Fibroblast of skin of left quadriceps (primary cell): ENCODE measurements around the gene NAV2.
A peak's percentile ranks its signal among the peaks of the same experiment; 100 is the strongest.
"Not testable (repeated sequence)": the region's sequence is repeated elsewhere in the genome, so short reads cannot be mapped to it uniquely, and the experiment has no call there.

Source experiments
- DNase-seq, 2 experiments: peaks; one replicate each; pipeline ENCODE4 v3.0.0-alpha.2; 2013; ENCODE audit warnings: low read depth in 2 of 2

Gene NAV2

GRCh38 chr11:19923626-19924025 lies 211.0 kb downstream of the NAV2 start:
- DNase-seq: no peak

- DNase-seq: no peak
Observed at GRCh38 chr11:19924311-19924710, 211.7 kb downstream of the NAV2 start.

DNA sequence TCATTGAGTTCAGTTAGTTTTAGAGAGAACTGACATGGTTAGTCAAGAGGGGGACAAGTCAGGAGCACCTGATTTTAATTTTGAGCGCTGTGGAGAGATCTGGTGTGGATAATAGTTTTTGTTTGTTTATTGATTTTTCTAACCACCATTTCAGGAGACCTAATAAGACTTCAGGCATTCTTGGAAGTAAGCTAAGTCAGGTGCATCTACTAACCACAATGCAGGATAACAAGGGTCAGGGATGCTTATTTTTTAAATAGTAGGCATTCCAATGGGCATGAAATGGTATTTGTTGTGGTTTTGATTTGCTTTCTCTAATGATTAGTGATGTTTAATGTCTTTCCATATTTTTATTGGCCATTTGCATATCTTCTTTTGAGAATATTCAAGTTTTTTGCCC lies 212.1 kb downstream of the NAV2 start:
- DNase-seq: no peak

GRCh38 chr11:19927403-19927802 lies 214.8 kb downstream of the NAV2 start:
- not testable (repeated sequence) for DNase-seq

DNA sequence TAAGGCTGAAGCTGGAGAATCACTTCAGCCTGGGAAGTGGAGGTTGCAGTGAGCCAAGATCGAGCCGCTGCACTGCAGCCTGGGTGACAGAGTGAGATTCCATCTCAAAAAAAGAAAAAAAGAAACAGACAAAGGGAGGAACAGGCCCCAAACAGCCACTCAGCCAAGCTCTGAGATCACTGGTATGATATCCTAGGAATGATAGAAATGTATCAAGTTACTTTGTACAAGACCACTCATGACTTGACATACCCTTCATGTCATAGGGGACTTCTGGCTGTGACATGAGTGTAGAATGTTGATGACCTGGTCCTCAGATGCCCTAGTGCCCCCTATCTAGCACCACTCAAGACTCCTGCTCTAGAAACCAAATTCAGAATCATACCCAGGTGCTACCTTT lies 216.5 kb downstream of the NAV2 start:
- no peak for DNase-seq

DNA sequence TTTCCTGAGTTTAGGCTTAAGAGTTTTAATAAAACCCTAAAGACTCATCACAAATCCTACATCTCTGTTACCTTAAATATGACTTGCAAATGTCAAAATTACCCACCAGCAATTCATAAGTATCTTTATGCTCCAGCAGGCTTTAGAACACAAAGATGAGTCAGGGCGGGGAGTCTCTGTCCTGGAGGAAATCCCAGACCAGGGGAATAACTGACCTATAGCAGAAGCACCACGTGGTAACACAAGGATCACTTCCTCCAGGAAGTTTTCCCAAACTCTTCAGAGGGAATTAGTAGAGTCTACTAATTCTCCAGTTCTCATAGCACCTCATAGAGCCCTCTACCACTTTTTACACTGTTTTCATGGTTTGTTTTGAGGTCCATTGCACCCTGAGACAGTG lies 217.0 kb downstream of the NAV2 start:
- DNase-seq: no peak

- peak; percentile 78 to 81 for DNase-seq
Observed at GRCh38 chr11:19931141-19931770, 218.6 kb downstream of the NAV2 start.

GRCh38 chr11:19931771-19932369 lies 219.2 kb downstream of the NAV2 start:
- no peak for DNase-seq

DNA sequence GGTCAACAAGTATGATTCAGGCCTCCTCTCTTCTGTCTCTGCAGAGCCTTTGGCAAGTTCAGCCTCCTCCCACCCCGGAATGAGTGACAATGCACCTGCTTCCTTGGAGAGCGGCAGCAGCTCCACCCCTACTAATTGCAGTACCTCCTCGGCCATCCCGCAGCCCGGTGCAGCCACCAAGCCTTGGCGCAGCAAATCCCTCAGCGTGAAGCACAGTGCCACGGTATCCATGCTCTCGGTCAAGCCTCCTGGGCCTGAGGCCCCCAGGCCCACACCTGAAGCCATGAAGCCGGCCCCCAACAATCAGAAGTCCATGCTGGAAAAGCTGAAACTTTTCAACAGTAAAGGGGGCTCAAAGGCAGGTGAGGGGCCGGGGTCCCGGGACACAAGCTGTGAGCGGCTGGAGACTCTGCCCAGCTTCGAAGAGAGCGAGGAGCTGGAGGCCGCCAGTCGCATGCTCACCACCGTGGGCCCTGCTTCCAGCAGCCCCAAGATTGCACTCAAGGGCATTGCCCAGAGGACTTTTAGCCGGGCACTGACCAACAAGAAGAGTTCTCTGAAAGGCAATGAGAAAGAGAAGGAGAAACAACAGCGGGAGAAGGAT lies 220.6 kb downstream of the NAV2 start:
- DNase-seq: no peak

- no peak for DNase-seq
Observed at GRCh38 chr11:19933801-19934488, 221.3 kb downstream of the NAV2 start.

GRCh38 chr11:19934828-19935259 lies 222.2 kb downstream of the NAV2 start:
- DNase-seq: no peak

- DNase-seq: peak; percentile 57 to 65
Observed at GRCh38 chr11:19935507-19935906, 222.9 kb downstream of the NAV2 start.

- no peak for DNase-seq
Observed at GRCh38 chr11:19936461-19936860, 223.8 kb downstream of the NAV2 start.

DNA sequence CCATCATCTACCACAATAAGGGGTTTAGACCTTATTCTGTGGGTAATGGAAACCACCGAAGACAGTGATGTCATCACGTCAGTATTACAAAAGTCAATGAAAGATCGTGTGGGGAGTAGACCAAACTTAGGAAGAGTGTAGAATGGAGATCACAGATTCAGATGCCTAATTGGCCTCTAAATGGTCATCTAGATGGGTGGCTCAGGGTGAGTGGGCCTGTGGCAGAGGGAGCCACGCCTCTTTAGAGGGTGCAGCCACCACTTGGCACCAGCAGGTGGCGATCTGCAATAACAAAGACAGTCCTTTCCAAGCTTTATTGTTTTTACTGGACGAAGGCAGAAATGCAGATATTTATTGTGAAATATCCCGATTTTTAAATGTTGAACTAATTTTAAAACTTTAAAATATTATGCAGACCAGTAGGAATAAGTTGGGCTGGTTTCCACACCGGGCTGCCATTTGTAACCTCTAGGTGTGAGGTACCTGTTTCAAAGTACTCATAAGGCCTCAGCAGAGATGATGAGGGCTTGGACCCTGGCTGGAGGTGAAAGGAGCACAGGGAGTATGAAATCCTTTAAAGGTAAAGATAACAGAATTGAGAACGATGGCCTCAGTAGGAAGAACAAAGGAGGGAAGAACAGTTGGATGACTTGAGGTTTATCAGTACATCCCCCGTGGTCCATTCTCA lies 225.7 kb downstream of the NAV2 start:
- no peak for DNase-seq

DNA sequence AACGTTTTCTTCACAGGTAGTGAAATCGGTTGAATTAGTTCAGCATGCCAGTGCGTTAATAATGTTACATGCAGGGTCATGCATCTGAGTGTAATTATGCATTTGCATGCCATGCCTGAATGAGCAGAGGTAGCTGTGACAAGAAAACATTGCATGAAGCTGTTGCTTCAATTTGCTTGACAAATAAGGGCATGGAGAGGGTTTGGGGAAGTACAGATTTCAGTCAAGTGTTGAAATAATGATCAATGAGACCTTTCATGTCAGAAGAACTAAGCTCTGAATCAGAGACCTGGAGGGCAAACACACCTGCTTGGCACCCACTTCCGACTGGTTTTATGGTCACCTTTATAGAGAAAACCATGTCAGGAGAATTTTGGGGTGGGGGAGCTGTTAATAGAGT lies 226.2 kb downstream of the NAV2 start:
- no peak for DNase-seq

DNA sequence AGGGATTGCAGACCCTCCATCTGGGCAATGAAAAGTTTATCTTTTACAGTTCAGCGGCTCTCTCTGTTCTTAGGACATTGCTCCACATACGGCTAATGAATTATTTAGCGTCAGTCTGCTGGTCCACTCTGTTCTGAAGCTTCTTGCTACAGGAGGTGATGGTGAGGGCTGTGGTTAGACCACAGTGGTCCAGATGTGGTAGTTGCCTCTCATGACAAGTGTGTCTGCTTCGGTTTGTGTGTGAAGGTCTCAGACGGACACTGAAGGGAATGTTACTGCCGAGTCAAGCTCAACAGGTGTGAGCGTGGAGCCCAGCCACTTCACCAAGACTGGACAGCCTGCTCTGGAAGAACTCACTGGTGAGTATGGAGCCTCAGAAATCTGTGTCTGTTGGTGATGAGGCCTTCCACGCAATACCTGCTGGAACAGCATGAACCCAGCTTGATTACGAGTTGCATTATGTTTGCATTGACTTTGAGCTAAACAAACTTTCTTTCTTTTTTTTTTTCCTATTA lies 226.8 kb downstream of the NAV2 start:
- no peak for DNase-seq

DNA sequence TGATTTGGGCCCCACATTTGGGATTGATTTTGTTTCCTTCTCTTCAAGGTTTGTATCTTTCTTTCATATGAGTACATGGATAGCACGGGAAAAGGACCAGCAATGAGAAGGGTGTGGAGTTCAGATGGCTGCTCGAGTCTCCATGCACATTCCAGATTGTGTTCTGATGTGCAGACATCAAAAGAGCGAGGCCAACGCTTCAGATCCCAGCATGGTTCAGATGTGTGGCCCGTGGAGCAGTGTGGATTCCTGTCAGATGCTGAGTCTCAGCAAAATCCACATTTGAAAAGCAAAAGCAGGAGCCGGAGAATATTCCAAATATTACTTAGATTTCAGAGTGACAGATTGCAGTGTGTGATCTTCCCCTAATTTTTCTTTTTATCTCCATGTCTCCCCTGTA lies 228.2 kb downstream of the NAV2 start:
- no peak for DNase-seq

DNA sequence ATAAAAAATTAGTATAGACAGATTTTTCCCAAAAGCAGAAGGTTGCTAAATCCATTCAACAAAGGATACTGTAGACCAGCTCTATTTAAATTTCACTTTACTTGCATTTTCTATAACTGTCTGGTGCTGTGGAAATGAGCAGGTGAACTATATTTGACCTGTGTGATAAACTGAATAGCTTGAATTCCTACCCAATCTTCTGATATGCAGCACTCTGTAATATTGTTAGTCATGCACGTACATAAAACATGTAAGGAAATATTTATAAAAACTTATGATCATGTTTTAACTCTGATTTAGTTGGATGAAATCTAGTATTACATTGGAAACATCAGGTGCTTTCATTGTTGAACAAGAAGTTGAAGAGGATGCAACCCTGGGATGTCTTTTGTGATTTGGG lies 234.0 kb downstream of the NAV2 start:
- DNase-seq: no peak

- DNase-seq: no peak
Observed at GRCh38 chr11:19947537-19948114, 235.0 kb downstream of the NAV2 start.

GRCh38 chr11:19949606-19950005 lies 237.0 kb downstream of the NAV2 start:
- no peak for DNase-seq

- DNase-seq: peak; percentile 29 to 41
Observed at GRCh38 chr11:19951558-19952115, 239.0 kb downstream of the NAV2 start.
